AG09319 (cell line): ENCODE data around the gene HSDL2.

Experiments
- DNase-seq: peaks from one replicate; pipeline ENCODE4 v3.0.0-alpha.2; 2010; ENCODE audit warnings: low read depth; ENCODE audit errors: extremely low read depth
- CTCF ChIP-seq: IDR thresholded peaks from 2 replicates; pipeline ENCODE4 v1.5.1; 2011; ENCODE audit warnings: low read depth, mild to moderate bottlenecking, inconsistent platforms, low read length, moderate library complexity

Gene HSDL2

DNA sequence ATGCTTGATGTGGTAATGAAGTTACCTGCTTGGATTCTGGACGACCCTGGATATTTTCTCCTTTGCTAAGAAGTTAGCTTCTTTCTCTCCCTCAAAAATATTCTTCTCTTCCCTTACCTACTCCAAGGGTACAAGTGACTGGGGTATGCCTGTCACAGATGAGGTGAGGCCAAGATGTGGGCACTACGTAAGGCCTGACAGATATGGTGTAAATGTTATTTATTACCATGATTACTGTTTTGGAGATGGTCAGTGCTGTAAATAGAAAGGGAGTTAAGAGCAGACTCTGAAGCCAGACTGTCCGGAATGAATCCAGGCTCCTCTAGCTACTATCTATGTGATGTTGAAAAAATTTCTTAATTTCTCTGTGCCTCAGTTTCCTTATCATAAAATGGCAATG lies 105.7 kb downstream of the HSDL2 start:
- TF ChIP-seq CTCF, result no peak
- DNase-seq, result no peak

- no peak for DNase-seq
- TF ChIP-seq CTCF, result no peak
Measured at GRCh38 chr9:112486221-112487007, 106.5 kb downstream of the HSDL2 start, which contains the start of gene KIAA1958. TSS of gene KIAA1958 (plus strand) at chr9:112486827. CDS start at chr9:112574081, 87,254 bp downstream.

- TF ChIP-seq CTCF, result no peak
- no peak for DNase-seq
Measured at GRCh38 chr9:112487008-112487798, 107.3 kb downstream of the HSDL2 start.

DNA sequence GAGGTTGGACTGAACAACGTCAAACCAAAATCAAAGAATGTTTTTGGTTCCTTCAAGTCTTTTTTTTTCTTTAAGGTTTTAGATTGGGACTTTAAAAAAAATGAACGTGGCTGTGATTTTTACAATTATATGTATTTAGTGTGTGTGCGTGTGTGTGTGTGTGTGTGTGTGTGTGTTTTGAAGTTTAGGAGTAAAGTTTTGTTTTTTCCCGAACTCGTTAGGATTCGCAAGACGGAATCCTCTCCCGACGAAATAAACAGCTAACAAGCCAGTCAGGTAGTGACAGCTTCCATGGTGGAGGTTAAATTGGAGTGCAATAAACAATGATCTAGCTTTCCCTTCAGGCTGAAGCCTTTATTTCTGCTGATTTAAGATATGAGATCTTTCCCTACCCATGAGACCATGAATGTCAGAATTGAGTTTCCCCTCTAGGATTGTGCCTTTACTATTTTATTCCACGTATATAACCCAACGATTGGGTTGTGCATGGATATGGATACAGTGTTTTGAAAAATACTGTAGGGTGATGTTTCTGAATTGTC lies 108.0 kb downstream of the HSDL2 start:
- no peak for DNase-seq
- no peak for TF ChIP-seq CTCF

DNA sequence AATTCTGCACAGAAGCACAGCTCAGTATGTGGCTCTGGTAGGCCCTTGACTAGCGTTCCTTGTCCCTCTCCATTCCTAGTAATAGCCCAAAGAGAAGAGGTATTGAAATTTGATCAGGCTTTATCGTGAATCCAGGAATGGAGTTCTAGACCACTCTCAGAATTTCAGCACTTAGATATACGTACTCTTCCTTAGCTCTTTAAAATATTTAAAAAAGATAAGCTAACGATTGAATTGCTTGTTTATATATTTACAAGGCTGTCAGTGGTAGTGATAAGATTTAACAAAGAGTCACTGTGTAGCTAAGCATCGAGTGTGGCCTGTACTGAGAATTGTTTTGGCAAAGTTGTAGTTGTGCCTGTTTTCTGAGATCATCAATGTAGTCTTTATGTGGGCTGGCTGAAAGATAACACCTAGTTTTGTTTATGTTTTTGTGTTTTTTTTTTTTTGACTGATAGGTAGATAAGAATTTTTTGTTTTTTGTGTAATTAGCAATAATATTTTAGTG lies 109.2 kb downstream of the HSDL2 start:
- TF ChIP-seq CTCF, result no peak
- DNase-seq, result no peak

- DNase-seq, result no peak
- no peak for TF ChIP-seq CTCF
Measured at GRCh38 chr9:112489876-112490666, 110.2 kb downstream of the HSDL2 start.
